ENCODE data around the gene SMC1A.
A peak's percentile ranks its signal among the peaks of the same experiment; 100 is the strongest.

Gene SMC1A

GRCh38 chrX:53438832-53439230, 16.4 kb upstream of the SMC1A start:
- CTCF ChIA-PET, result interaction anchor here (4.1 kb wide), 1 partner anchor 16 kb away, joined by 24 read pairs; the partner anchor contains the start of genes RIBC1 and SMC1A
- TF ChIP-seq CTCF (IDR thresholded peaks at IDR 0.05; ENCODE audit: control extremely low read depth, extremely low read depth, low read depth, missing control alignments), result no peak
- DNase-seq (ENCODE audit: extremely low spot score), result no peak
- POLR2A ChIA-PET, result no interaction called here

DNA sequence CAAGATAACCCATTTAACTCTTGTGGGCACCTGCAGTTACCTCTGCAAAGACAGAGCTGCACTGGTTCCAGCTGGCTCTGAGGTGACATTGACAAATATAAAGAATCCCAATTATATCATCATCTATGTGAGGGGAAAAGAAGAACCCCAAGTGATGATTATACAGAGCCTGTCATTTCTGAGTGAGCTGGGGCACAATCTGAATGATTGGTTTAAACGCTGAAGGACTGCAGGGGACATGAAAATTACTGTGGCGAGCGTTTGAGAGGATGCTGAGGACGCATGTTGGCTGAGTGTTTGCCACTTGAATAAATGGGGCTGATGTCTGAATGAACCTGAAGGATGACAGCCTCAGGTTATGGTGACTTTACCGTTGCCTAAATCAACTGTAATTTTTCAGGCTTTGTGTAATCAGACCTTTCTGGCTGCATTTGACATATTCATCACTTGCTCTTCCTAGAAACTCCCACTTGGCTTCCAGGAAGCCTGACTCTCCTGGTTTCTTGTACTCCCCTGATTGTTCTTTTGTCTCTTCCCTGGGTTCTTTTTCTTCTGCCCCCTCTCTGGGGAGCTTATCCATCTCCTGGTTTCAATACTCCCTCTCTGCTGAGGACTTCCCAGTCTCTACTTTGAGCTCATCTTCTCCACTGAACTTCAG, 15.8 kb upstream of the SMC1A start:
- no peak for DNase-seq (ENCODE audit: extremely low spot score)
- CTCF ChIA-PET, result interaction anchor here (4.1 kb wide), 1 partner anchor 15 kb away, joined by 24 read pairs; the partner anchor contains the start of genes RIBC1 and SMC1A
- POLR2A ChIA-PET, result no interaction called here
- TF ChIP-seq CTCF (IDR thresholded peaks at IDR 0.05; ENCODE audit: control extremely low read depth, extremely low read depth, low read depth, missing control alignments), result no peak

GRCh38 chrX:53437206-53437605, 14.8 kb upstream of the SMC1A start:
- no peak for DNase-seq (ENCODE audit: extremely low spot score)
- ChIA-PET CTCF (interaction anchor here (1.0 to 4.1 kb wide), 8 partner anchors 8 to 212 kb away, joined by 3 to 30 read pairs (median 8); partner anchors contain the start of genes KDM5C, RIBC1 and SMC1A), POLR2A (no interaction called here)
- no peak for TF ChIP-seq CTCF (IDR thresholded peaks at IDR 0.05; ENCODE audit: control extremely low read depth, extremely low read depth, low read depth, missing control alignments)

DNA sequence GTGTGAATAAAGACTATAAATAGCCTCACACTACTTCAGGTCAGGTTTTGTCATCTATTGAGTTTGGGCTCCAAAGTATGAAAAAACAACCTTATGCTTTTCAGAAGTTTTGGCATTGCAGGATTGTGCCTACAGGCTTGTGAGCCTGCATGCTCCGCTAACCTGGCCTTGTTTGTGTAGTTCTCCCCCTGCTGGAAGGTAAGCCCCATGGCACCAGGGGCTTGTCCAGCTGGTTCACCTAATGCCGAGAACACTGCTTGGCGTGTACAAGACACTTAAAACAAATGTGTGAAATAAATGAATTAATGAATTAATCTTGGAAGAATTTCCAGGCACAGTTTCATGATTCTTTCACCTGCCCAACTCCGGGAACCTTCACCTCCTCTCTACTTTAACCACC, 13.5 kb upstream of the SMC1A start:
- TF ChIP-seq CTCF (IDR thresholded peaks at IDR 0.05; ENCODE audit: control extremely low read depth, extremely low read depth, low read depth, missing control alignments), result peak; percentile 59
- POLR2A ChIA-PET, result interaction anchor here (0.6 to 1.5 kb wide), 2 partner anchors 9 to 14 kb away, joined by 3 to 4 read pairs; partner anchors contain the start of genes RIBC1 and SMC1A
- DNase-seq (ENCODE audit: extremely low spot score), result peak; percentile 71
- CTCF ChIA-PET, result interaction anchor here (0.5 to 4.1 kb wide), 13 partner anchors 8 to 262 kb away, joined by 3 to 30 read pairs (median 3); partner anchors contain the start of genes KDM5C, RIBC1 and SMC1A

DNA sequence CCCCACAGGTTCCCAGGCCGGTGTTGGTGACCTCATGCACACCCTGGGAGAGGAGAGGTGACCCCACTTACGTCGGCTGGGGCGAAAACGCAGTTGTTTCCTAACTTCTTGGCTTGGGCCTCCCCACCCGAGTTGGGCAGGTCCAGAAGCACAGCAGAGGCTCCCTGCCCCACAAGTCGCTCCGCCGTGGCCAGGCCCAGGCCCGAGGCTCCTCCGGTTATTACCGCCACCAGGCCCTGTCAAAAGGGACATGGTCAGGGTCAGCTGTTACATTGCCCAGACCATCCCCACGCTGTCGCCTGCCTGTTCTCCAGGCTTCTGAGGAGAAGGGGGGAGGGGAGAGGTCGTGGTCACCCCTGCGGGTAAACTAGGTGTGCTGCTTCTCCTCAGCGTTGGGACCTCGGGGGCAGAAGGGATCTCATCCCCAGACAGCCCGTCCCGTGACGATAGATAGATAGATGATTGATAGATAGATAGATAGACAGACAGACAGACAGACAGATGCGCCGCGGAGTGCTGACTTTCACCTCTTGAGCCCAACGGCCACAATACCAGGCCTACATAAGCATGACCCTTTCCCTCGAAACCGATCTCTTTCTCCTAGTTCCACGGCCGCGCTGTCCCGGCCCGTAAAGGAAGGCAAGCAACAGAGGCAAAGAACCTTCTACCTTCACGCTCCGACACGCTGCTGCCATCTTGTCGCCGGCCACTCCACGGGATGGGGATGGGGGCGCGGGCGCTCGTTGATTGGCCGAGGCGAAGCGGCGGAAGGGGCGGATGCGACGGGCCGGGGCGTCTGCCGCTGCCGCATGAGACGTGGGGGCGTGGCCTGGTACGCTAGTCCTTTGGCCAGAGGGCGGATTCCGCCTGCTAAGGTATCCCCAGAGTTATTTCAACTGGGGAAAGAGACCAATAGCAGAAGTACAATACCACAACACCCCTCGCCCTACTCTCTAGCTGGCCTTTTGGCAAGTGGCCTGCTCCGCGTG, 11.5 kb upstream of the SMC1A start, which contains the start of gene HSD17B10:
Gene HSD17B10 (minus strand): TSS at position 720 of the 989 bp plus-strand sequence. CDS start 25 bp downstream, at position 695.
- peak; percentile 86 for DNase-seq (ENCODE audit: extremely low spot score)
- ChIA-PET POLR2A (no interaction called here), CTCF (interaction anchor here (3.5 to 3.9 kb wide), 2 partner anchors 12 to 115 kb away, joined by 12 to 30 read pairs; no protein-coding TSS in a partner anchor)
- TF ChIP-seq CTCF (IDR thresholded peaks at IDR 0.05; ENCODE audit: control extremely low read depth, extremely low read depth, low read depth, missing control alignments), result no peak

- no peak for TF ChIP-seq CTCF (IDR thresholded peaks at IDR 0.05; ENCODE audit: control extremely low read depth, extremely low read depth, low read depth, missing control alignments)
- ChIA-PET CTCF (no interaction called here), POLR2A (no interaction called here)
- DNase-seq (ENCODE audit: extremely low spot score), result no peak
These were observed 7.8 kb upstream of the SMC1A start for GRCh38 chrX:53430231-53430630.
